IMR-90 (cell line): ENCODE measurements around the gene CASQ1. TPM values are rescaled to one million over a fixed set of nuclear protein-coding genes. Genes with fewer than 3 reads are reported as not detected.

Experiments
- ATAC-seq: fragments of 200-7000 bp; cut with Tn5 transposase; 2 replicates; pipeline ENCODE4 v1.9.1; 2020; ENCODE audit warnings: low read depth, mild to moderate bottlenecking, moderate library complexity
- BruUV-seq: library from RNA; stranded (reverse); fragments of 400-500 nt; replicated peaks from 2 replicates; lab custom pipeline; 2021; lab: Mats Ljungman, UMichigan
- CTCF ChIA-PET: fragments of 300-600 bp; formaldehyde crosslinking; extraction: SDS; loops from one replicate; lab custom pipeline; 2021; ENCODE audit warnings: antibody characterized with exemption; lab: Yijun Ruan, JAX
- POLR2A ChIA-PET: fragments of 300-600 bp; sonication (Branson Sonifier 250); formaldehyde crosslinking; loops from one replicate; lab custom pipeline; 2022; ENCODE audit warnings: antibody characterized with exemption; ENCODE audit not compliant: unreplicated experiment; lab: Charles Lee
- DNase-seq: peaks from one replicate; pipeline ENCODE4 v3.0.0; 2013
- H2AFZ ChIP-seq: replicated peaks from 2 replicates; pipeline ENCODE3; 2013; ENCODE audit warnings: low read length, mild to moderate bottlenecking; ENCODE audit not compliant: poor library complexity
- H2AK5ac ChIP-seq: 2 replicates; pipeline ENCODE4 v1.6.1; 2013; ENCODE audit warnings: low read depth, low read length, inconsistent platforms
- H2AK9ac ChIP-seq: replicated peaks from 2 replicates; pipeline ENCODE3; 2013; ENCODE audit warnings: mild to moderate bottlenecking, low read depth, low read length, moderate library complexity; ENCODE audit not compliant: poor library complexity
- H2BK120ac ChIP-seq: 2 replicates; pipeline ENCODE4 v1.6.1; 2013; ENCODE audit warnings: low read depth, low read length, inconsistent platforms
- H2BK15ac ChIP-seq: 3 replicates; pipeline ENCODE4 v1.6.1; 2013; ENCODE audit warnings: low read depth, low read length, inconsistent platforms
- H2BK20ac ChIP-seq: 2 replicates; pipeline ENCODE4 v1.6.1; 2013; ENCODE audit warnings: low read depth, mild to moderate bottlenecking, inconsistent platforms, low read length, moderate library complexity
- H2BK5ac ChIP-seq: 2 replicates; pipeline ENCODE4 v1.6.1; 2013; ENCODE audit warnings: mild to moderate bottlenecking, low read depth, low read length, inconsistent platforms; ENCODE audit not compliant: poor library complexity, severe bottlenecking
- H3K14ac ChIP-seq: replicated peaks from 2 replicates; pipeline ENCODE4 v1.6.1; 2013; ENCODE audit warnings: low read depth, low read length, inconsistent platforms
- H3K18ac ChIP-seq: 2 replicates; pipeline ENCODE4 v1.6.1; 2013; ENCODE audit warnings: low read depth, low read length, control low read depth
- H3K23ac ChIP-seq: 2 replicates; pipeline ENCODE4 v1.6.1; 2013; ENCODE audit warnings: low read depth, low read length, inconsistent platforms
- H3K27ac ChIP-seq: 2 replicates; pipeline ENCODE4 v1.5.1; 2013; ENCODE audit warnings: mild to moderate bottlenecking, control low read depth, low read length; ENCODE audit not compliant: insufficient read depth
- H3K27me3 ChIP-seq: 2 replicates; pipeline ENCODE4 v1.6.1; 2013; ENCODE audit warnings: low read length; ENCODE audit not compliant: control insufficient read depth, insufficient read depth
- H3K36me3 ChIP-seq: 2 replicates; pipeline ENCODE4 v1.6.1; 2013; ENCODE audit warnings: low read length, mixed read lengths; ENCODE audit not compliant: control insufficient read depth, insufficient read depth
- H3K4ac ChIP-seq: 2 replicates; pipeline ENCODE4 v1.6.1; 2013; ENCODE audit warnings: low read depth, low read length, inconsistent platforms
- H3K4me1 ChIP-seq: 2 replicates; pipeline ENCODE4 v1.6.1; 2013; ENCODE audit warnings: low read length, mixed read lengths; ENCODE audit not compliant: control insufficient read depth, insufficient read depth
- H3K4me2 ChIP-seq: 2 replicates; pipeline ENCODE4 v1.6.1; 2013; ENCODE audit warnings: low read depth, mild to moderate bottlenecking, control low read depth, low read length, moderate library complexity
- H3K4me3 ChIP-seq: 2 replicates; pipeline ENCODE4 v1.5.1; 2013; ENCODE audit warnings: low read depth, mild to moderate bottlenecking, control low read depth, low read length, moderate library complexity; ENCODE audit not compliant: insufficient read depth
- H3K56ac ChIP-seq: 2 replicates; pipeline ENCODE4 v1.6.1; 2013; ENCODE audit warnings: low read length, inconsistent platforms; ENCODE audit not compliant: insufficient read depth; ENCODE audit errors: extremely low read depth
- H3K79me1 ChIP-seq, 2 experiments: 2 replicates each; pipeline ENCODE4 v1.6.1; 2013; ENCODE audit warnings: low read length in 2 of 2, inconsistent platforms in 1 of 2, low read depth in 1 of 2
- H3K9ac ChIP-seq: 2 replicates; pipeline ENCODE4 v1.6.1; 2013; ENCODE audit warnings: low read depth, low read length, control low read depth
- H3K9me1 ChIP-seq: 2 replicates; pipeline ENCODE4 v1.6.1; 2013; ENCODE audit warnings: low read length, inconsistent platforms; ENCODE audit not compliant: insufficient read depth
- H3K9me3 ChIP-seq: 2 replicates; pipeline ENCODE4 v1.6.1; 2013; ENCODE audit warnings: low read length; ENCODE audit not compliant: control insufficient read depth, insufficient read depth
- H4K20me1 ChIP-seq: 2 replicates; pipeline ENCODE4 v1.6.1; 2013; ENCODE audit warnings: low read length, inconsistent platforms; ENCODE audit not compliant: insufficient read depth
- H4K5ac ChIP-seq: 2 replicates; pipeline ENCODE4 v1.6.1; 2013; ENCODE audit warnings: mild to moderate bottlenecking, low read depth, low read length, control low read depth
- H4K8ac ChIP-seq, 2 experiments: 2 replicates each; pipeline ENCODE4 v1.6.1; 2013; ENCODE audit warnings: low read depth in 2 of 2, low read length in 2 of 2, control low read depth in 1 of 2, inconsistent platforms in 1 of 2
- H4K91ac ChIP-seq: 2 replicates; pipeline ENCODE4 v1.6.1; 2013; ENCODE audit warnings: low read depth, low read length, inconsistent platforms; ENCODE audit not compliant: insufficient read depth
- FOS ChIP-seq: fragments of 150-350 bp; IDR thresholded peaks from 2 replicates; pipeline ENCODE4 v1.6.1; 2016; ENCODE audit warnings: low read depth, low read length
- MAZ ChIP-seq: IDR thresholded peaks from 2 replicates; pipeline ENCODE4 v1.6.1; 2012; ENCODE audit warnings: low read depth, mild to moderate bottlenecking, low read length, improper control_type of control experiment, moderate library complexity, borderline replicate concordance
- POLR2A ChIP-seq: IDR thresholded peaks from 2 replicates; pipeline ENCODE4 v1.6.1; 2012; ENCODE audit warnings: mild to moderate bottlenecking, low read depth, low read length
- RFX5 ChIP-seq: IDR thresholded peaks from 2 replicates; pipeline ENCODE4 v1.8.0; 2012; ENCODE audit warnings: low read depth, mild to moderate bottlenecking, low read length, moderate library complexity
- SMC3 ChIP-seq: fragments of 150-350 bp; IDR thresholded peaks from 2 replicates; pipeline ENCODE4 v1.6.1; 2016; ENCODE audit warnings: low read depth, mild to moderate bottlenecking, antibody characterized with exemption, low read length, moderate library complexity
- WGBS, 2 experiments: methylation state at CpG; one replicate each; pipeline versions ENCODE4 v1.1.5 to v1.1.7; 2013; ENCODE audit warnings: missing lambda C conversion rate in 2 of 2; ENCODE audit not compliant: insufficient read length in 1 of 2; ENCODE audit errors: extremely low coverage in 2 of 2; 5-methylcytosine and 5-hydroxymethylcytosine counted together
- dilution Hi-C: fragments of 300-500 bp; cut with HindIII; formaldehyde crosslinking; loops from one replicate; pipeline ENCODE4 v1.14.3; 2018; ENCODE audit warnings: low sequenced_read_pairs; ENCODE audit not compliant: unreplicated experiment
- in situ Hi-C: fragments of 300-500 bp; cut with MboI; formaldehyde crosslinking; loops from 3 replicates; pipeline ENCODE4 v1.14.3; 2019; ENCODE audit warnings: low sequenced_read_pairs, inconsistent platforms, mixed read lengths
- intact Hi-C: fragments of 100-400 bp; cut with micrococcal nuclease; formaldehyde crosslinking; loops from 2 replicates; pipeline ENCODE4 v1.10.0; 2022
- polyA plus RNA-seq, 3 experiments: library from polyadenylated mRNA; depleted of rRNA; stranded (reverse); fragments of >200 nt; gene quantifications; 2 replicates each; pipeline ENCODE4 v1.2.3, GENCODE V29; 2012; ENCODE audit warnings: low replicate concordance in 1 of 3
- total RNA-seq: library from RNA; depleted of rRNA; stranded (reverse); fragments of >200 nt; gene quantifications from 2 replicates; pipeline ENCODE4 v1.2.3, GENCODE V29; 2012
- TF ChIP-seq, protein P1 (sequence below): fragments of 150-350 bp; IDR thresholded peaks from 2 replicates; pipeline ENCODE4 v1.6.1; 2016; ENCODE audit warnings: low read depth, mild to moderate bottlenecking, low read length, moderate library complexity, borderline replicate concordance

The CASQ1 gene
- total and polyA plus RNA-seq, 2 of the 4 experiments (the other 2 are of a cell fraction) = 0.18 to 0.21 TPM

DNA sequence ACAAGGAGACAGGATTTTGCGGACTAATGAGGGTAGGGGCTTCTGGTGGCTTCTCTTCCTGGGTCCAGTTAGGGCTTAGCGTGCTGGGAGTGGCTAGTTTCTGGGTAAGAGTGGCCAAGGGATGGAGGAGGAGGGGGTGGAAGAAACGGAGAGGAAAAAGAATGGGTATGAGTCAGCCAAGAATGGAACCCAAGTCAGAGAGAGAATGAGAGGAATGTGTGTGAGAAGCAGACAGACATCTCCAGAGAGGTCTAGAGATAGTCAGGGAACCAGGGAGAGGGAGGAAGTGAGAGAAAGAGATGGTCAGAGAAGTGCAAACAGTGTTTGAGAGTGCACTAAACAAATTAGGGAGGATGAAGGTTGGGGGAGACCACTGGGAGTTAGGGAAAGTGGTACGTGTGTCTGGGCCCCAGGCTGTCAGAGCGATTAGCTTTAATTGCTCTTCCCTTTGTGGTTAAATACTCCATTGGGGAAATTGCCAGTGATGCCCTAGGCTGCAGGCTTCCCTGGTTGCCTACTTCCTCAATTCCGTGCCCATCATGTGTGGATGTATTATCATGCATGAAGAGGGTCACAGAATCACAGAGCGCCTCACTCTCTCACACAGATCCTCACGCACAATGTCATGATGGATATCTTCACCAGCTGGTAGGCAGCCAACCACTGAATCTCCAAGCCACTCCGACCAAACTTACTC lies 16.2 kb downstream of the CASQ1 start:
- BruUV-seq = no TSS peak
- H3K56ac ChIP-seq = peak overlapping the region; percentile 98
- peaks cover 51% of the 10 kb centered on the region for H3K9me1 ChIP-seq
- H3K9me3 ChIP-seq = no peaks in the 10 kb centered on the region
- peak overlapping the region; percentile 89 for H4K91ac ChIP-seq
- ATAC-seq (peak; percentile 77), DNase-seq (peak; percentile 90)
- peak overlapping the region; percentile 80 for H2BK120ac ChIP-seq
- peak overlapping the region; percentile 81 for H3K4me2 ChIP-seq
- peak overlapping the region; percentile 94 for H2BK5ac ChIP-seq
- peak overlapping the region; percentile 96 for H2AK5ac ChIP-seq
- H3K9ac ChIP-seq = peak overlapping the region; percentile 100
- H3K14ac ChIP-seq = peak overlapping the region; percentile 96
- H4K20me1 ChIP-seq = peaks cover 56% of the 10 kb centered on the region
- H3K4ac ChIP-seq = peak overlapping the region; percentile 95
- H3K18ac ChIP-seq = peak overlapping the region; percentile 47
- intact Hi-C loops = no loop called here
- peak overlapping the region; percentile 66 for H2BK20ac ChIP-seq
- in situ Hi-C loops = no loop called here
- peaks cover 24 to 70% of the 10 kb centered on the region in 2 experiments for H3K79me1 ChIP-seq
- H3K27ac ChIP-seq = peak overlapping the region; percentile 88
- TF ChIP-seq FOS (peak; percentile 81), SMC3 (no peak), MAZ (peak; percentile 43; the same call in 1 of the 2 replicates), POLR2A (peak; percentile 49; the same call in 1 of the 2 replicates), RFX5 (no peak)
- TF ChIP-seq, protein P1, sequence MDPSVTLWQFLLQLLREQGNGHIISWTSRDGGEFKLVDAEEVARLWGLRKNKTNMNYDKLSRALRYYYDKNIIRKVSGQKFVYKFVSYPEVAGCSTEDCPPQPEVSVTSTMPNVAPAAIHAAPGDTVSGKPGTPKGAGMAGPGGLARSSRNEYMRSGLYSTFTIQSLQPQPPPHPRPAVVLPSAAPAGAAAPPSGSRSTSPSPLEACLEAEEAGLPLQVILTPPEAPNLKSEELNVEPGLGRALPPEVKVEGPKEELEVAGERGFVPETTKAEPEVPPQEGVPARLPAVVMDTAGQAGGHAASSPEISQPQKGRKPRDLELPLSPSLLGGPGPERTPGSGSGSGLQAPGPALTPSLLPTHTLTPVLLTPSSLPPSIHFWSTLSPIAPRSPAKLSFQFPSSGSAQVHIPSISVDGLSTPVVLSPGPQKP = no peak
- peak overlapping the region; percentile 45; the same call in 2 of the 3 replicates for H2BK15ac ChIP-seq
- ChIA-PET POLR2A (interaction anchor here (1.0 kb wide), 1 partner anchor 13 kb away, joined by 5 read pairs; no protein-coding TSS in a partner anchor), CTCF (interaction anchor here (1.1 to 3.0 kb wide), 3 partner anchors 13 to 45 kb away, joined by 4 to 10 read pairs (median 5); no protein-coding TSS in a partner anchor)
- dilution Hi-C loops = no loop called here
- H4K5ac ChIP-seq = peak overlapping the region; percentile 25
- 28% methylated on average over 4 of the region's 9 CpGs; no CpG with 5 or more reads in 1 of the 2 experiments for WGBS, 2 experiments
- peak overlapping the region; percentile 21 to 93 for H4K8ac ChIP-seq
- peak overlapping the region; percentile 91 for H3K23ac ChIP-seq
- H3K27me3 ChIP-seq = no peaks in the 10 kb centered on the region
- H2AK9ac ChIP-seq = peak overlapping the region; percentile 99
- peaks cover 37% of the 10 kb centered on the region for H3K36me3 ChIP-seq
- H3K4me3 ChIP-seq = peak overlapping the region; percentile 98
- H2AFZ ChIP-seq = peak overlapping the region; percentile 9
- peaks cover 44% of the 10 kb centered on the region for H3K4me1 ChIP-seq
